ENCODE measurements around the gene QRICH1.
A peak's percentile ranks its signal among the peaks of the same experiment; 100 is the strongest.

QRICH1 gene

DNA sequence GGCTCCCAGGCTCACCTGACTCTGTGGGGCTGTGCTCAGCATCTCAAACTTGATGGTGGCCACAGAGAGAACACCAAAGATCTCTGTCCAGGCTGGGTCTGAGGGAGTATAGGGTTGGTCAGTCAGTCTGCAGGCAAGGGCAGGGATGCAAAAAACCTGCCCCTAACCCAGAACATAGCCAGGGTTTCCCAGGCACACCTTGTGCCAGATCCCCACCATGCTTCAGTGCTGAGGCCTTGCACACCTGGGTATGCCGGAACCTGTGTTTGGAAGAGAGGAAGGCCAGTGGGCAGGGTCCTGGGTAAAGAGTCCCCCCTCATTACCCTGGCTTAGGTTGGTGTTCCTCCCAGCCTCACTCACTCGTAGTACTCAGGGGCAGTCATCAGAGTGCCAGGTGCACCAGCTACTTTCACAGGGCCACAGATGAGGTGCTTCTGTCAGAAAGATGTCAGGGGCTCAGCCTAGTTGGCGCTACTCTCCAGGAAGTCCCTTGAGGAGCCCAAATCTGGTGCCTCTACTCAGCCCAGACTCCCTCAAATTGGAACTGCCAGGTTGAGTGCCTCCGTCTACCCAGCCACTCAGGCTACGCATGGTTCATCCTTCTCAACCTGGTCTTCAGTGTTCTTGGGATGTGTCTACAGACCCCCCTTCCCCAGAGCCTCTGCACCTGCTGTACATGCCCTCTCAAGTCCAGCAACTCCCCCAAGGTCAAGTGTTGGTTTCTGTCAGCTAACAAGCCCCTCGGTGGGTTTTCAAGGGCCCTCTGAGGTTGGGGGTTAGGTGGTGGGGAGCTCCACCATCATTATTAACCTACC lies 77.2 kb downstream of the QRICH1 start:
- H3K9me3 ChIP-seq (ENCODE audit: control insufficient read depth, insufficient read depth, low read length), result no peaks in the 10 kb centered on the region
- no peaks in the 10 kb centered on the region for H3K9me2 ChIP-seq (replicated peaks; ENCODE audit: control insufficient read depth, low read length)
- H3K27ac ChIP-seq (ENCODE audit: low read depth, low read length), result no peak overlapping the region
- H3K4me2 ChIP-seq (ENCODE audit: low read length), result peak overlapping the region; percentile 94; the same call in 1 of the 2 replicates
- H4K20me1 ChIP-seq (ENCODE audit: control insufficient read depth, insufficient read depth, low read depth, low read length), result peaks cover 9% of the 10 kb centered on the region; the same call in 1 of the 2 replicates
- H3K4me3 ChIP-seq (ENCODE audit: low read length), result no peak overlapping the region
- peaks cover 46% of the 10 kb centered on the region for H3K79me2 ChIP-seq (ENCODE audit: control insufficient read depth, low read length)
- no peak for TF ChIP-seq EZH2phosphoT487 (IDR thresholded peaks at IDR 0.05; ENCODE audit: borderline replicate concordance, low read length)
- TF ChIP-seq, protein P1, sequence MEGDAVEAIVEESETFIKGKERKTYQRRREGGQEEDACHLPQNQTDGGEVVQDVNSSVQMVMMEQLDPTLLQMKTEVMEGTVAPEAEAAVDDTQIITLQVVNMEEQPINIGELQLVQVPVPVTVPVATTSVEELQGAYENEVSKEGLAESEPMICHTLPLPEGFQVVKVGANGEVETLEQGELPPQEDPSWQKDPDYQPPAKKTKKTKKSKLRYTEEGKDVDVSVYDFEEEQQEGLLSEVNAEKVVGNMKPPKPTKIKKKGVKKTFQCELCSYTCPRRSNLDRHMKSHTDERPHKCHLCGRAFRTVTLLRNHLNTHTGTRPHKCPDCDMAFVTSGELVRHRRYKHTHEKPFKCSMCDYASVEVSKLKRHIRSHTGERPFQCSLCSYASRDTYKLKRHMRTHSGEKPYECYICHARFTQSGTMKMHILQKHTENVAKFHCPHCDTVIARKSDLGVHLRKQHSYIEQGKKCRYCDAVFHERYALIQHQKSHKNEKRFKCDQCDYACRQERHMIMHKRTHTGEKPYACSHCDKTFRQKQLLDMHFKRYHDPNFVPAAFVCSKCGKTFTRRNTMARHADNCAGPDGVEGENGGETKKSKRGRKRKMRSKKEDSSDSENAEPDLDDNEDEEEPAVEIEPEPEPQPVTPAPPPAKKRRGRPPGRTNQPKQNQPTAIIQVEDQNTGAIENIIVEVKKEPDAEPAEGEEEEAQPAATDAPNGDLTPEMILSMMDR (IDR thresholded peaks at IDR 0.05; ENCODE audit: low read depth, low read length, poor library complexity, severe bottlenecking), result no peak
- H3K4me1 ChIP-seq (ENCODE audit: control insufficient read depth, low read length), result peaks cover 25% of the 10 kb centered on the region
- H3F3A ChIP-seq (ENCODE audit: control insufficient read depth, insufficient read depth), result peaks cover 16% of the 10 kb centered on the region
- peaks cover 69% of the 10 kb centered on the region for H3K36me3 ChIP-seq (ENCODE audit: control insufficient read depth, low read length)
- H3K27me3 ChIP-seq (ENCODE audit: control insufficient read depth, low read length), result no peaks in the 10 kb centered on the region

DNA sequence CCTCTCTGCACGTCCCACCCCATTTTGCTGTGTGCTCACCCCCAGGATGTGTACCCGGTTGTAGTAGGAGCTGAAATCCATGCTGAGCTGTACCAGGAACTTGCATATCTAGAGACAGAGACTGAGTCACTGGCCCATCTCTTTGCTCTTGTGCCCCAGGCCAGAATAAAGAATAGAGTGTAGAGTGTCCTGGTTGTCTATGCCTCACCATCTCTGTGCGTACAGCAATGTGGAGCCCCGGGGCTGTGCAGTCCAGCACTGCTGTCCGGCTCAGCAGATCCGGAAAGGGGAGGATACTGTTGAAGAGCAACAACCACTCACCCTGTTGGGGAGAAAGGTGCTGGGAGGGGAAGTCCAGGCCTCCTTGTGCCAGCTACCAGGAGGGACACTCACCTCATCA lies 78.1 kb downstream of the QRICH1 start:
- peaks cover 68% of the 10 kb centered on the region for H3K36me3 ChIP-seq (ENCODE audit: control insufficient read depth, low read length)

GRCh38 chr3:49015072-49015471 lies 78.8 kb downstream of the QRICH1 start:
- TF ChIP-seq, protein P1 (IDR thresholded peaks at IDR 0.05; ENCODE audit: low read depth, low read length, poor library complexity, severe bottlenecking), result no peak
- no peak for TF ChIP-seq EZH2phosphoT487 (IDR thresholded peaks at IDR 0.05; ENCODE audit: borderline replicate concordance, low read length)
- Histone ChIP-seq H3F3A (ENCODE audit: control insufficient read depth, insufficient read depth) (peaks cover 16% of the 10 kb centered on the region), H3K27me3 (ENCODE audit: control insufficient read depth, low read length) (no peaks in the 10 kb centered on the region), H3K4me1 (ENCODE audit: control insufficient read depth, low read length) (peaks cover 25% of the 10 kb centered on the region), H3K4me3 (ENCODE audit: low read length) (no peak overlapping the region), H3K79me2 (ENCODE audit: control insufficient read depth, low read length) (peaks cover 47% of the 10 kb centered on the region), H3K9me3 (ENCODE audit: control insufficient read depth, insufficient read depth, low read length) (no peaks in the 10 kb centered on the region), H3K36me3 (ENCODE audit: control insufficient read depth, low read length) (peaks cover 61% of the 10 kb centered on the region), H3K9me2 (replicated peaks; ENCODE audit: control insufficient read depth, low read length) (no peaks in the 10 kb centered on the region), H3K27ac (ENCODE audit: low read depth, low read length) (no peak overlapping the region), H3K4me2 (ENCODE audit: low read length) (no peak overlapping the region), H4K20me1 (ENCODE audit: control insufficient read depth, insufficient read depth, low read depth, low read length) (peaks cover 9% of the 10 kb centered on the region; the same call in 1 of the 2 replicates)

More for the DNA sequence above, 78.1 kb downstream of the QRICH1 start:
- Histone ChIP-seq H3K27ac (ENCODE audit: low read depth, low read length) (no peak overlapping the region), H3K79me2 (ENCODE audit: control insufficient read depth, low read length) (peaks cover 50% of the 10 kb centered on the region), H3K4me3 (ENCODE audit: low read length) (no peak overlapping the region), H4K20me1 (ENCODE audit: control insufficient read depth, insufficient read depth, low read depth, low read length) (peaks cover 9% of the 10 kb centered on the region; the same call in 1 of the 2 replicates), H3K27me3 (ENCODE audit: control insufficient read depth, low read length) (no peaks in the 10 kb centered on the region), H3K9me3 (ENCODE audit: control insufficient read depth, insufficient read depth, low read length) (no peaks in the 10 kb centered on the region), H3K9me2 (replicated peaks; ENCODE audit: control insufficient read depth, low read length) (no peaks in the 10 kb centered on the region), H3K4me2 (ENCODE audit: low read length) (no peak overlapping the region), H3F3A (ENCODE audit: control insufficient read depth, insufficient read depth) (peaks cover 16% of the 10 kb centered on the region), H3K4me1 (ENCODE audit: control insufficient read depth, low read length) (peaks cover 25% of the 10 kb centered on the region)
- TF ChIP-seq, protein P1 (IDR thresholded peaks at IDR 0.05; ENCODE audit: low read depth, low read length, poor library complexity, severe bottlenecking), result no peak
- no peak for TF ChIP-seq EZH2phosphoT487 (IDR thresholded peaks at IDR 0.05; ENCODE audit: borderline replicate concordance, low read length)

Data from DOHH2 (cell line).